ENCODE measurements around the gene PSMB2.
A peak's percentile ranks its signal among the peaks of the same experiment; 100 is the strongest.
"Not testable (repeated sequence)": the region's sequence is repeated elsewhere in the genome, so short reads cannot be mapped to it uniquely, and the experiment has no call there.

PSMB2 gene

GRCh38 chr1:35592991-35593769 lies 48.1 kb downstream of the PSMB2 start:
- no peak for DNase-seq (ENCODE audit: low read depth)

- no peak for DNase-seq (ENCODE audit: low read depth)
Observed at GRCh38 chr1:35591211-35591610, 50.1 kb downstream of the PSMB2 start.

GRCh38 chr1:35590476-35591040 lies 50.8 kb downstream of the PSMB2 start:
- no peak for DNase-seq (ENCODE audit: low read depth)

GRCh38 chr1:35589516-35590427 lies 51.6 kb downstream of the PSMB2 start:
- no peak for DNase-seq (ENCODE audit: low read depth)

GRCh38 chr1:35588197-35588910 lies 53.0 kb downstream of the PSMB2 start:
- DNase-seq (ENCODE audit: low read depth), result no peak

- DNase-seq (ENCODE audit: low read depth), result no peak
Observed at GRCh38 chr1:35587736-35588135, 53.6 kb downstream of the PSMB2 start.

- no peak for DNase-seq (ENCODE audit: low read depth)
Observed at GRCh38 chr1:35586808-35587207, 54.5 kb downstream of the PSMB2 start.

- not testable (repeated sequence) for DNase-seq (ENCODE audit: low read depth)
Observed at GRCh38 chr1:35585805-35586204, 55.5 kb downstream of the PSMB2 start.

GRCh38 chr1:35585281-35585680 lies 56.0 kb downstream of the PSMB2 start:
- no peak for DNase-seq (ENCODE audit: low read depth)

- not testable (repeated sequence) for DNase-seq (ENCODE audit: low read depth)
Observed at GRCh38 chr1:35581621-35582020, 59.7 kb downstream of the PSMB2 start.

- no peak for DNase-seq (ENCODE audit: low read depth)
Observed at GRCh38 chr1:35580949-35581388, 60.4 kb downstream of the PSMB2 start.

GRCh38 chr1:35577071-35577998 lies 64.0 kb downstream of the PSMB2 start:
- no peak for DNase-seq (ENCODE audit: low read depth)

- DNase-seq (ENCODE audit: low read depth), result not testable (repeated sequence)
Observed at GRCh38 chr1:35576766-35577070, 64.6 kb downstream of the PSMB2 start.

- no peak for DNase-seq (ENCODE audit: low read depth)
Observed at GRCh38 chr1:35576061-35576765, 65.1 kb downstream of the PSMB2 start.

- DNase-seq (ENCODE audit: low read depth), result no peak
Observed at GRCh38 chr1:35575416-35575958, 65.8 kb downstream of the PSMB2 start.

GRCh38 chr1:35574655-35575415 lies 66.5 kb downstream of the PSMB2 start:
- no peak for DNase-seq (ENCODE audit: low read depth)

GRCh38 chr1:35574125-35574654 lies 67.1 kb downstream of the PSMB2 start:
- DNase-seq (ENCODE audit: low read depth), result no peak

GRCh38 chr1:35573198-35574124 lies 67.9 kb downstream of the PSMB2 start, which contains the start of gene TFAP2E:
Gene TFAP2E, plus strand, starts transcription at chr1:35573314. Its CDS starts 264 bp downstream, at chr1:35573578.
- peak; percentile 46 for DNase-seq (ENCODE audit: low read depth)

Measured in iris pigment epithelial cell (primary cell).